IPS-18a (cell line): ENCODE results near the gene SERGEF.

Experiments used
- H3K27ac ChIP-seq: one replicate; pipeline ENCODE4 v1.5.1; 2013; ENCODE audit warnings: low read length
- H3K27me3 ChIP-seq: one replicate; pipeline ENCODE4 v1.6.1; 2013; ENCODE audit warnings: mild to moderate bottlenecking, low read length; ENCODE audit not compliant: control insufficient read depth, insufficient read depth
- H3K36me3 ChIP-seq: one replicate; pipeline ENCODE4 v1.6.1; 2013; ENCODE audit warnings: low read depth, low read length; ENCODE audit not compliant: control insufficient read depth
- H3K4me1 ChIP-seq: one replicate; pipeline ENCODE4 v1.6.1; 2013; ENCODE audit warnings: low read depth, low read length; ENCODE audit not compliant: control insufficient read depth
- H3K4me3 ChIP-seq: one replicate; pipeline ENCODE4 v1.5.1; 2013; ENCODE audit warnings: low read length
- H3K9ac ChIP-seq: one replicate; pipeline ENCODE4 v1.6.1; 2013; ENCODE audit warnings: mild to moderate bottlenecking, low read length, moderate library complexity
- H3K9me3 ChIP-seq: one replicate; pipeline ENCODE4 v1.6.1; 2013; ENCODE audit warnings: low read depth, low read length; ENCODE audit not compliant: control insufficient read depth

Gene SERGEF

DNA sequence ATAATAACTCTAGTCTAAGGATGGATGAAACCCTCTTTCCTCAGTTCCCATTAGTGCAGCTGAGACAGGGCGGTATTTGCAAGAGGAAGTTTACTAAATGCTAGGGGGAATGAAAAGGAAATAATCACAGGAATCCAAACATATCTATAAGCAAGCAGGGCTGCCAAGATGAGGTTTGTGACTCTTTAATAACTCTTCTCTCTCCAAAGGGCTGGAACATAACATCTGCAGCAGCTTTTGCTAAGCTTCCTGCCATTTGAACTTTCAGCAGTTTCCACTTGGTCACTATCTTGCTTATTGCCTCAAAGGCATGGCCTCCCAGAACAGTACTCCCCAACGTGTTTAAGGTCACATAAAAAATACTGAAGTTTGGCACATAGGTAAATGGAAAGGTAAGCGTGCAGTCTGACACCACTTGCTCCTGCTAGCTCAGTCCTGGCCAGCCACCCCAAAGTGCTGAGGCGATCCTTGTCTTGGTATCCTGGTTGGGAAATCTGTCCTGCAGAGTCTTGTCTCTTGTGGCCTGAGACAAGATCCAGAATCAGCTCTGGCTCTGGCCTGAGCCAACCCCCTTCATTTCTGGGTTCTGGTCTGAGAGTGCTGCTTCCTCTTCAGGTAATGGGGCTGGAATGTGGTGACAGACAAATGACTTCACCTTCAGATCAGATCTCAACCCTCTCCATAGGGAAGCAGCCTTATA, 196.5 kb downstream of the SERGEF start:
- Histone ChIP-seq H3K4me1 (no peaks in the 10 kb centered on the region), H3K27ac (no peak overlapping the region), H3K36me3 (no peaks in the 10 kb centered on the region), H3K9ac (no peak overlapping the region), H3K4me3 (no peak overlapping the region), H3K27me3 (no peaks in the 10 kb centered on the region), H3K9me3 (no peaks in the 10 kb centered on the region)

DNA sequence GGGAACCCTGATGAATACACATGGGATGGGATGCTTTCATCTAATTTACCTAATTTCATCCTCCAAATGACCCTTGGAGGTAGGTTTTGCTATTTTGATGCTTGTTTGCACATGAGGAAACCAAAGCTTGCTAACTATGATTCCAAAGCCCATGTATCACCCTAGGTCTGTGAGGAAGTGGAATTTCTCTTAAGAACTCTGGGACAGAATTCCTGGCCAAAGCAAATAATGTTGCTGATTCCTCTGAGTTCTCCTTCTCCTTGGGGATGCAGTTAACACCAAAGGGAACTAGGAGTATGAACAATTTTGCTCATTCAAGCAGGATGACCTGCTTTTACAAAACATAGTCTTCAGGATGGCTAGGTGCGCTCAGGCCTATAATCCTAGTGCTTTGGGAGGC, 198.3 kb downstream of the SERGEF start:
- H3K4me3 ChIP-seq: no peak overlapping the region
- no peaks in the 10 kb centered on the region for H3K4me1 ChIP-seq
- H3K27ac ChIP-seq: no peak overlapping the region
- no peak overlapping the region for H3K9ac ChIP-seq
- no peaks in the 10 kb centered on the region for H3K27me3 ChIP-seq
- no peaks in the 10 kb centered on the region for H3K9me3 ChIP-seq
- no peaks in the 10 kb centered on the region for H3K36me3 ChIP-seq

DNA sequence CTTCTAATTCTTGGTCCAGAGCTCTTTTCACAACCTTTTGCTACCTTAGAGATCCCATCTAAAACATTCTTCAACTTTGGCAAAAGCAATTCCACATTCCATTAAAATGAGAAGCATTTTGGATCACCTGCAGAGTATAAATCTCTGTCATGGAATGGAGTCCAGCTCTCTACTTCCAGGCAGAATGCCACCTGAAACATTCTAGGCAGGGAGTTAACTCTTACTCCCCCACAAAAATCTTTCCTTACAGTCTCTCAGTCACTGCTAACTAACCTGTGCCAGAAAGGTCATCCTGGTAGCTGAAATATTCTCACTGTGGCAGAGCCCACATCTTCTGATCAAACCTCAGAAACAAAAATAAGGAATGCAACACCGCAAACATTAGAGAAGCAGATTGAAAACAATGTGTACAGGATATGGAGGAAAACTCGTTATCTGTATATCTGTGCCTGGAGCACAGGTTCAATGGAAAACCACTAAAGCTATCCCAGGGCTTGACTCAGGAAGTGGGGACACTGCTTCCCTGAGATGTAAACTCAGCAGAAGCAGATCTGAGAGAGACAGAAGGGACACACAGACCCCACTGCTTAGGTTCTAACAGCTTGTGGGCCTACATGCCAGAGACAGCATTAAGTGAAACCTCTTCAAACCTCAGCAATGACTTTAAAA, 199.3 kb downstream of the SERGEF start:
- Histone ChIP-seq H3K36me3 (no peaks in the 10 kb centered on the region), H3K4me3 (no peak overlapping the region), H3K9me3 (no peaks in the 10 kb centered on the region), H3K9ac (no peak overlapping the region), H3K27ac (no peak overlapping the region), H3K4me1 (no peaks in the 10 kb centered on the region), H3K27me3 (no peaks in the 10 kb centered on the region)

DNA sequence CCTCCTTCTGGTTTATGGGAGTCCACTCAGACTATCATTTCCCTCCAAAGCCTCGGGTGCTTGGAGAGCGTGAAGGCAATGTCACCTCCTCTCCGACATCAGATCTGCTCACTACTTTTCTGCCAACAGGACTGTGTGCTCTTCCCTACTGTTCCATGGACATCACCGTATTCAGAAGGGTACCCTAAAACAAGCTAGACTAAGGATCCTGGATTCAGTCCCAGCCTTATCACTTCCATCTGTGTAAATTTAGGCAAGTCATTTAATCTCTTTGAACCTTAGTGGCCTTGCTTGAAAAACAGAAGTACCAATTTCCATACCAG, 200.0 kb downstream of the SERGEF start:
- no peaks in the 10 kb centered on the region for H3K27me3 ChIP-seq
- no peak overlapping the region for H3K27ac ChIP-seq
- H3K4me3 ChIP-seq: no peak overlapping the region
- no peaks in the 10 kb centered on the region for H3K36me3 ChIP-seq
- no peaks in the 10 kb centered on the region for H3K4me1 ChIP-seq
- no peaks in the 10 kb centered on the region for H3K9me3 ChIP-seq
- no peak overlapping the region for H3K9ac ChIP-seq

DNA sequence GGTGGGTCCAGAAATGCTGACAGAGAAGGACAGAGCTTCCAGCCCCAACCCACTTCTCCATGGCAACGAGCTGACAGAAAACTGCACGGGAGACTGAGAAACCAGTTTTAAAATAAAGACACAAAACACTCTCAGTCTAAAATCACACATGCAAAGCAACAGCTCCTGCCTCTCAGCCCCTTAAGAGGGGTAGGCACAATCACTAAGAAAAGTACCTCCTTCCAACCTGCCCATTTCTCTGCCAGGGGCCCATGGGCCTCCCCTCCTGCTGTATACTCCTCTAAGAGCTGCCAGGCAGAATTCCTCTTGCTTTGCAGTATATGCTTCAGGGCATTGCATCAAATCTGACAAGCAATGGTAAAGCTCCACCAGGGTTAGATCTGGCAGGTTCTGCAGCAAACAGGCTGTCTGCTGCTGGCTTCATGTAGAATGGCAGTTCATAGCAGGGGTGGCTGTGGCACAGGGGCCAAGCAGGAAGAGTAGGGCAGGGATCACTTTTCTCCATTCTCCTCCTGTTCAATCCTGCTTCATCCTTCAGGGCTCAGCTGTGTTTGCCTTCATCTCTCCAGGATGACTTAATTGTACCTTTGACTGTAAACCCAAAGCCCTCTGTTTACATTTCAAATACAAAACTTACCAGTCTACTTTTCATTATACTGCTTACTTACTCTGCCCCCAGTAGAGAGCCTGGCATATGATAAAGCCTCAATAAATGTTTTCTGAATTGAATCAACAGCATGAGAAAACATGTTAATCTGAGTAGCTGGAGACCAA, 200.6 kb downstream of the SERGEF start:
- Histone ChIP-seq H3K36me3 (no peaks in the 10 kb centered on the region), H3K27me3 (no peaks in the 10 kb centered on the region), H3K9me3 (no peaks in the 10 kb centered on the region), H3K4me3 (no peak overlapping the region), H3K9ac (no peak overlapping the region), H3K4me1 (no peaks in the 10 kb centered on the region), H3K27ac (no peak overlapping the region)

DNA sequence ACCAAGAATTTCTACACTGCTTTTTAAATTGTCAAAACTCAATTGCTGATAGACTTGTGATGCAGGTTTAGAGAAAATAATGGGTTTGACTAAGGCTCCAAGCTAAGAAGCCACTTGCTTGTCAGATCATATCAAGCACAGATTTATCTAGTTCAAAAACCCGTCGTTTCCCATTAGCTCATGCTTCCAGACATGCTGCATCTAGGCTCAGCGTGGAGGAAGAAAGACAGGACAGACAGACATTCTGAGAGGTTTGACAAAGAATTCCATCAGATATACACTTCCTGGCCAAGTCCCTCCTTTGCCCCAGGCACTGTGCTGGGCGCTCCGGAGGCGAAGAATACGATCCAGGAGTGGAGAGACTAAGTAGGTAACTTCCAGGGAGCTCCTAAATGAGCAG, 201.5 kb downstream of the SERGEF start:
- Histone ChIP-seq H3K9me3 (no peaks in the 10 kb centered on the region), H3K4me1 (no peaks in the 10 kb centered on the region), H3K4me3 (no peak overlapping the region), H3K36me3 (no peaks in the 10 kb centered on the region), H3K27me3 (no peaks in the 10 kb centered on the region), H3K27ac (no peak overlapping the region), H3K9ac (no peak overlapping the region)

DNA sequence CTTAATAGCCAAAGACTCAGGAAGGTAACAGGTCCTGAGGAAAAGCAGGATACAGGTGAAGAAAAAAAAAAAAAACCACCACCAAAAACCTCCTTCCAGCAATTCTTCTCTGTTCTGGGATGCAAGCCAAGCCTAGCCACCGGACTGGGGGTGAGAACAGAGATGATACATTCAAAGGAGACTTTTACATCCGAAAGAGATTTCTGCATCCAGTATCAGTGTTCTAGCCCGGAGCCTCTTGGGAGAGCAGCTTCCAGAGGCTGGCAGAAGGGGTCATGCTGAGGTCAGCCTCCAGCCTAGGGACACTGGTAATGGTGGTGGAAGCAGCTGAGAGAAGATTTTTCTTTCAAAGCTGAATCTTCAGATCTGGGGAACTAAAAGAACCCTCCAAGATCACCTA, 202.1 kb downstream of the SERGEF start:
- Histone ChIP-seq H3K4me1 (no peaks in the 10 kb centered on the region), H3K4me3 (no peak overlapping the region), H3K27me3 (no peaks in the 10 kb centered on the region), H3K36me3 (no peaks in the 10 kb centered on the region), H3K9ac (no peak overlapping the region), H3K9me3 (no peaks in the 10 kb centered on the region), H3K27ac (no peak overlapping the region)

DNA sequence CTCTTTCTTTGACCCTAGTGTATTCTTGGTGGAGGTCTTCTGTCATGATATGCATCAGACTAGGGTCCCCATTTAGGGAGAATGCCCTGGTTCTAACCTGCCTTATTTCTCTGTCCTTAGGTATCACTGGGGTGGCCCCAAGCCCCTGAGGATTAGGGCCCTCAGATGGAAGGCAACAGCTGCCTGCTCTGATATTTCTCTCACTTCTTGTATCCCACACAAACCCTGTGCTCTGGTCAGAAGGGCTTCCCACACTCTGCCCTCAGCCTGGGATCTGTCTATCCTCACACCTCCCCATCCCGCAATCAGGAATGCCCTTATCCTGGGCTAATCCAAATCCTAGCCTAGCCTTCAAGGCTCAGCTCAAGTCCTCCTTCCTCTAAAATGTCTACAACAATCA, 202.8 kb downstream of the SERGEF start:
- Histone ChIP-seq H3K27ac (no peak overlapping the region), H3K9me3 (no peaks in the 10 kb centered on the region), H3K27me3 (no peaks in the 10 kb centered on the region), H3K9ac (no peak overlapping the region), H3K36me3 (no peaks in the 10 kb centered on the region), H3K4me3 (no peak overlapping the region), H3K4me1 (no peaks in the 10 kb centered on the region)

DNA sequence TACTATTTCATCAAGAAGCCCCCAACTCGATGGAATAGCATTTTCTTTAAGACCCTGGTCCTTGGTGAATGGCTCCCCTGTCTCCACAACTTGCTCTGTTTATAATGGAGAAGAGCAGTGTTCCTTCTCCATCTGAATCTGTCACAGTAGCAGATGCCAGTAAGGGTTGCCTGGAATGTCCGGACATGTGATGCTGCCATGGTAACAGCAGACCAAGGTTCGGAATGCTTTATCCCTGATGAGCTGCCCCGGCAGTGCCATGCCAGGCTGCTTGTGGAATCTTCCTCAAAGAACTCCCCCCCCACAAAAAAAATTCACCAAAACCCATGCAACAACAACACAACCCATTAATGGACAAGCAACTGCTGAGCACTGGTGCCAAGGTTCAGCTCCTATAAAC, 205.8 kb downstream of the SERGEF start:
- H3K4me1 ChIP-seq: peaks cover 9% of the 10 kb centered on the region
- no peaks in the 10 kb centered on the region for H3K27me3 ChIP-seq
- no peak overlapping the region for H3K4me3 ChIP-seq
- no peaks in the 10 kb centered on the region for H3K9me3 ChIP-seq
- H3K9ac ChIP-seq: no peak overlapping the region
- H3K36me3 ChIP-seq: no peaks in the 10 kb centered on the region
- no peak overlapping the region for H3K27ac ChIP-seq

DNA sequence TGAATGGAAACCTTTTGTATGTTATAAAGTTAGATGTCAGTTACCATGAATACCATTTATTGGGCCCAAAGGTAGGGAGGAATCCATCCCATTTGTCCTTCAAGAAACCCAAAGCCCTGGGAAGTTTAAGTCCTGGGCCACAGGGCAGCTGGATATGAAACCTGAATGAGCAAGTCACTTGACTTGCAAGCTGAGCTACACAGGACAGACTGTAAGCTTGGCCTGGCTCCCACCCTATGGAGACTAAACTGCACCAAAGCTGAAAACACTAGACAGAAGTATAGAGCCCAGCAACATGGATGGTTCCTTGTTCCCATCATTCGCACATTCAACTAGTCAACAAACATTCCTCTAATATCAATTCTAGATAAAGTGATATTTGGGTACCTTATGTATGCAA, 207.0 kb downstream of the SERGEF start:
- H3K27ac ChIP-seq: no peak overlapping the region
- peaks cover 17% of the 10 kb centered on the region for H3K4me1 ChIP-seq
- H3K9me3 ChIP-seq: no peaks in the 10 kb centered on the region
- no peak overlapping the region for H3K9ac ChIP-seq
- no peak overlapping the region for H3K4me3 ChIP-seq
- no peaks in the 10 kb centered on the region for H3K27me3 ChIP-seq
- no peaks in the 10 kb centered on the region for H3K36me3 ChIP-seq

DNA sequence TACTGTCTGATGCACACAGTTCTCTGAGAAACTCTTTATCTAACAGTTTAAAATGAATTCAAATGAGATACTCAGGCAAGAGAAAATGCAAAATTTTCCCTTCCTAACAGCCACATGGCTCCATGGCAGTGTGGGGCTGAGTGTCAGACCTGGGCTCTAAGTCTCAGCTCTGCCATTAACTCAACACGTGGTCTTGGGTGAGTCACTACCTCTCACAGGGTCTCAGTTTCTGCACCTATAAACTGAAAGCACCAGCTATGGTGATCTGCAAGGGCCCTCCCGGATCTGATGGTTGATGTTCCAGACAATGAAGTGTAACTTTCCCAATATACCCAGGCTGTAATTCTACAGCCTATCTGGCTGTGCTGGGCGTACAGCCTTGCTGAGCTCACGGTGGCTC, 207.8 kb downstream of the SERGEF start:
- H3K27ac ChIP-seq: no peak overlapping the region
- H3K9me3 ChIP-seq: no peaks in the 10 kb centered on the region
- no peaks in the 10 kb centered on the region for H3K27me3 ChIP-seq
- no peak overlapping the region for H3K9ac ChIP-seq
- H3K4me1 ChIP-seq: peaks cover 17% of the 10 kb centered on the region
- no peaks in the 10 kb centered on the region for H3K36me3 ChIP-seq
- H3K4me3 ChIP-seq: no peak overlapping the region
